Placental epithelial cell (primary cell): ENCODE data around the gene LAMTOR3. TPM values are rescaled to one million over a fixed set of nuclear protein-coding genes. Genes with fewer than 3 reads are reported as not detected.

Source experiments
- total RNA-seq: library from RNA; depleted of rRNA; stranded (reverse); fragments of >200 nt; gene quantifications from 2 replicates; pipeline ENCODE4 v1.2.3, GENCODE V29; 2012

LAMTOR3 gene
- total RNA-seq, result 27.9 and 56.1 TPM in 2 replicates

GRCh38 chr4:99894161-99894997 is at the start of gene LAMTOR3:
Gene LAMTOR3 (minus strand): TSS chr4:99894427. CDS start chr4:99893963, 464 bp downstream.

Other genes with a start within 250 kb of the LAMTOR3 start
- gene C4orf54, start 236.6 kb downstream of the LAMTOR3 start, total RNA-seq, result under 0.01 TPM in 1 of 2 replicates, not detected in the other
- 71.1 and 96.5 TPM in 2 replicates for gene DAPP1, start 77.6 kb downstream of the LAMTOR3 start, total RNA-seq
- gene DNAJB14, start 52.2 kb upstream of the LAMTOR3 start, total RNA-seq, result 34.9 and 50.5 TPM in 2 replicates
- 106 and 267 TPM in 2 replicates for gene H2AZ1, start 55.8 kb upstream of the LAMTOR3 start, total RNA-seq